ENCODE results near the gene HES7. TPM values are rescaled to one million over a fixed set of nuclear protein-coding genes. Genes with fewer than 3 reads are reported as not detected.

HES7 gene
- total and polyA plus RNA-seq, 11 donors = 0.17 to 0.76 (median 0.36) TPM; not detected in 5

DNA sequence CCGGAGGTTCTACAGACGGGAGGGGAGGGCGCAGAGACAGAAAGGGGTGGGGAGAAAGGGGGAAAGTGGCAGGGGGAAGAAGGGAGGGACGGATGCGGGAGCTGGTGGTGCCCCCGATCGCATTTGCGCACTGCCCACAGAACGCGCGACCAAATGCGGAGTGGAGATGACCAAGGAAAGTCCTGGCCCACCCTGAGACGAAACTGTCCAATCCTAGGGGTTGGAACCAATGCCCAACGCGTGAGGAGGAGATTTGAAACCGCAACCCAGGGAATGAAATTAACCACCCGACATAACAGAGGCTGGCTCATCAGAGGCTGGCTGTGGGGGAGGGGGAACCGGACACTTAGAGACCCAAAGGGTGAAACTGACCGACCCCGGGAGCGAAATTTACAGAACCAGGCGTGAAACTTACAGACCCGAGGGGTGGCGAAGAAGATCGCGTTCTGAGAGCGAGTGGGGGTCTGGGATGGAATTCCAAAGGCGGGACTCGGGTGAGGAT is 1.4 kb downstream of the HES7 start:
- DNase-seq (peak in 1 of 5 donors; percentile 27), ATAC-seq (no peak)
- H3K4me3 ChIP-seq = peak overlapping the region; percentile 34 to 79 (median 66)
- no peaks in the 10 kb centered on the region for H3K36me3 ChIP-seq
- H3K9me3 ChIP-seq = no peaks in the 10 kb centered on the region
- H3K27me3 ChIP-seq = peaks cover 0 to 48% (median 0%) of the 10 kb centered on the region in 9 donors
- H3K4me1 ChIP-seq = peaks cover 7 to 89% (median 65%) of the 10 kb centered on the region in 12 donors
- peak overlapping the region in 5 of 12 donors; percentile 10 to 56 (median 48) for H3K27ac ChIP-seq
- WGBS, 4 donors = 0 to 1% (median 1%) methylated on average over 29 of the region's 29 CpGs
- intact Hi-C loops (cut with DNase I) = loop anchor here in 9 of 10 donors (2.0 to 10.0 kb wide), 8 partner anchors 35 to 172 kb away; partner anchors contain the start of genes VAMP2 (in 3 of the 9) and SLC25A35 (in 2 of the 9)
- TF ChIP-seq POLR2A (IDR thresholded peaks at IDR 0.05) = no peak
- TF ChIP-seq, protein P1, sequence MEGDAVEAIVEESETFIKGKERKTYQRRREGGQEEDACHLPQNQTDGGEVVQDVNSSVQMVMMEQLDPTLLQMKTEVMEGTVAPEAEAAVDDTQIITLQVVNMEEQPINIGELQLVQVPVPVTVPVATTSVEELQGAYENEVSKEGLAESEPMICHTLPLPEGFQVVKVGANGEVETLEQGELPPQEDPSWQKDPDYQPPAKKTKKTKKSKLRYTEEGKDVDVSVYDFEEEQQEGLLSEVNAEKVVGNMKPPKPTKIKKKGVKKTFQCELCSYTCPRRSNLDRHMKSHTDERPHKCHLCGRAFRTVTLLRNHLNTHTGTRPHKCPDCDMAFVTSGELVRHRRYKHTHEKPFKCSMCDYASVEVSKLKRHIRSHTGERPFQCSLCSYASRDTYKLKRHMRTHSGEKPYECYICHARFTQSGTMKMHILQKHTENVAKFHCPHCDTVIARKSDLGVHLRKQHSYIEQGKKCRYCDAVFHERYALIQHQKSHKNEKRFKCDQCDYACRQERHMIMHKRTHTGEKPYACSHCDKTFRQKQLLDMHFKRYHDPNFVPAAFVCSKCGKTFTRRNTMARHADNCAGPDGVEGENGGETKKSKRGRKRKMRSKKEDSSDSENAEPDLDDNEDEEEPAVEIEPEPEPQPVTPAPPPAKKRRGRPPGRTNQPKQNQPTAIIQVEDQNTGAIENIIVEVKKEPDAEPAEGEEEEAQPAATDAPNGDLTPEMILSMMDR (IDR thresholded peaks at IDR 0.05) = no peak

DNA sequence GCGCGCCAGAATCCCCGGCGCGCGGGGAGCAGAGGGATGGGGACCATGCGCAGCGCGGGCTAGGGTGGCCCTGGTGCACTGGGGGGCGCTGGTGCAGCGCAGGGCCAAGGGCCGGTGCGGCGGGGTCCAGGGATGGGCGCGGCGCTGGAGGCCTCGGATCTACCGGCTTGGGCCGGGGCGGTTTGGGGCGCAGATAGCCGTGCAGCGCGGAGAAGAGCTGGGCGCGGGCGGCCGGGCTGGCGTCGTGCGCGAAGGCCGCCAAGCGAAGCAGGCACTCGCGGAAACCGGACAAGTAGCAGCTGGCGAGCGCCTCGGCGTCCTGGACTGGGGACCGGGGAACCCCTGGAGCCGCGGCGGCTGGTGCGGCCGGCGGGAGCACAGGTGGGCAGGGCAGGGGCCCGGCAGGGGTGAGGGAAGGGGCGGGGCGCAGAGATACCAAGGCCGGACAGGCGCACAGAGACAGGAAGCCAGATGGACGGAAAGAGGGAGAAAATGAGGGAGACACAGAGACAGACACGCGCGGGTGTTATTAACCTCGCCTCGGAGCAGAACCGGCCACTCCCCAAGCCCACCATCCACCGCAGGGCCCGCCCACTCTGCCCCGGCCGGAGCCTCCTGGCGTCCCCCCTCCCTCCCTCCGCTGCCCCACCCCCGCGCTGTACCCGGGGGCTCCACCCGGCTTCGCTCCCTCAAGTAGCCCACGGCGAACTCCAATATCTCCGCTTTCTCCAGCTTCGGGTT is 2.1 kb downstream of the HES7 start:
- Histone ChIP-seq H3K36me3 (no peaks in the 10 kb centered on the region), H3K4me1 (peaks cover 7 to 87% (median 64%) of the 10 kb centered on the region in 12 donors), H3K9me3 (no peaks in the 10 kb centered on the region), H3K27ac (peak overlapping the region in 6 of 12 donors; percentile 0 to 56 (median 46)), H3K27me3 (peaks cover 0 to 50% (median 4%) of the 10 kb centered on the region in 9 donors), H3K4me3 (peak overlapping the region; percentile 34 to 79 (median 66))
- DNase-seq (peak in 4 of 5 donors; percentile 56 to 71 (median 65)), ATAC-seq (peak in 3 of 4 donors; percentile 19 to 57 (median 22))
- WGBS, 4 donors = 0 to 1% (median 1%) methylated on average over 38 to 76 of the region's 76 CpGs
- intact Hi-C loops (cut with DNase I) = loop anchor here (1.0 to 10.0 kb wide), 11 partner anchors 35 to 173 kb away; partner anchors contain the start of genes VAMP2 (in 3 of the 10) and SLC25A35 (in 2 of the 10)
- TF ChIP-seq, protein P1 (IDR thresholded peaks at IDR 0.05) = peak; percentile 25 to 75 (median 51)
- no peak for TF ChIP-seq POLR2A (IDR thresholded peaks at IDR 0.05)

DNA sequence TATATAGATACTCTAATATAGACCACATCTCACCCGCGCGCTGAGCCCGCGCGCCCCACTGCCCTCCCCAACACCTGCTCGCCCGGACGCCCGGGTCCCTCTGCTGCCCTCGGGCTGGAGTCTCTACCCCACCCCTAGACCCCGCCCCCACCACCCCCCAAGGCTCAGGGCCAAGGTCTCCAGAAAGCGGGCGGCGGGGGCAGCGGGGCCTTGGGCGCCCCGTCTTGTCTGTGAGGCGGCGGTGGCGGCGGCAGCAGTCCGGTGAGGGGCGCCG is 2.6 kb downstream of the HES7 start:
- DNase-seq (no peak), ATAC-seq (no peak)
- intact Hi-C loops (cut with DNase I) = loop anchor here in 9 of 10 donors (1.0 to 10.0 kb wide), 10 partner anchors 36 to 173 kb away; partner anchors contain the start of genes VAMP2 (in 3 of the 9) and SLC25A35 (in 2 of the 9)
- H3K27me3 ChIP-seq = peaks cover 0 to 53% (median 6%) of the 10 kb centered on the region in 9 donors
- peaks cover 7 to 84% (median 62%) of the 10 kb centered on the region in 12 donors for H3K4me1 ChIP-seq
- TF ChIP-seq POLR2A (IDR thresholded peaks at IDR 0.05) = no peak
- TF ChIP-seq, protein P1 (IDR thresholded peaks at IDR 0.05) = no peak
- WGBS, 4 donors = 0 to 5% (median 1%) methylated on average over 6 to 25 of the region's 25 CpGs
- H3K27ac ChIP-seq = peak overlapping the region in 2 of 12 donors; percentile 45 to 48
- H3K36me3 ChIP-seq = no peaks in the 10 kb centered on the region
- no peaks in the 10 kb centered on the region for H3K9me3 ChIP-seq
- H3K4me3 ChIP-seq = peak overlapping the region; percentile 34 to 79 (median 66)
